MM.1S (cell line): ENCODE measurements around the gene TRPV2.

ENCODE experiments used
- EZH2 ChIP-seq: fragments of 300-600 bp; sonication (generic); optimal IDR thresholded peaks from 2 replicates; pipeline ENCODE3; 2017; ENCODE audit warnings: low read depth, mild to moderate bottlenecking, antibody characterized with exemption, low read length, mixed read lengths
- TF ChIP-seq, protein P1 (sequence below): fragments of 300-600 bp; sonication (generic); IDR thresholded peaks from 2 replicates; pipeline ENCODE4 v1.5.1; 2016; ENCODE audit warnings: antibody characterized with exemption, low read length, mixed read lengths

GRCh38 chr17:16473044-16474011, 58.0 kb downstream of the TRPV2 start:
- TF ChIP-seq, protein P1, sequence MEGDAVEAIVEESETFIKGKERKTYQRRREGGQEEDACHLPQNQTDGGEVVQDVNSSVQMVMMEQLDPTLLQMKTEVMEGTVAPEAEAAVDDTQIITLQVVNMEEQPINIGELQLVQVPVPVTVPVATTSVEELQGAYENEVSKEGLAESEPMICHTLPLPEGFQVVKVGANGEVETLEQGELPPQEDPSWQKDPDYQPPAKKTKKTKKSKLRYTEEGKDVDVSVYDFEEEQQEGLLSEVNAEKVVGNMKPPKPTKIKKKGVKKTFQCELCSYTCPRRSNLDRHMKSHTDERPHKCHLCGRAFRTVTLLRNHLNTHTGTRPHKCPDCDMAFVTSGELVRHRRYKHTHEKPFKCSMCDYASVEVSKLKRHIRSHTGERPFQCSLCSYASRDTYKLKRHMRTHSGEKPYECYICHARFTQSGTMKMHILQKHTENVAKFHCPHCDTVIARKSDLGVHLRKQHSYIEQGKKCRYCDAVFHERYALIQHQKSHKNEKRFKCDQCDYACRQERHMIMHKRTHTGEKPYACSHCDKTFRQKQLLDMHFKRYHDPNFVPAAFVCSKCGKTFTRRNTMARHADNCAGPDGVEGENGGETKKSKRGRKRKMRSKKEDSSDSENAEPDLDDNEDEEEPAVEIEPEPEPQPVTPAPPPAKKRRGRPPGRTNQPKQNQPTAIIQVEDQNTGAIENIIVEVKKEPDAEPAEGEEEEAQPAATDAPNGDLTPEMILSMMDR, result no peak
- no peak for TF ChIP-seq EZH2
